DOHH2 (cell line): ENCODE data around the gene ARHGAP22.

Source experiments
- H3F3A ChIP-seq: fragments of 200-600 bp; sonication (generic), shearing (Covaris generic); 2 replicates; pipeline ENCODE4 v1.6.0; 2016; ENCODE audit warnings: antibody characterized with exemption, mild to moderate bottlenecking; ENCODE audit not compliant: control insufficient read depth, insufficient read depth
- H3K27ac ChIP-seq: fragments of 200-600 bp; sonication (generic); 2 replicates; pipeline ENCODE4 v1.5.1; 2014; ENCODE audit warnings: low read depth, mild to moderate bottlenecking, low read length, moderate library complexity
- H3K27me3 ChIP-seq: fragments of 200-600 bp; sonication (generic); 2 replicates; pipeline ENCODE4 v1.6.1; 2014; ENCODE audit warnings: mild to moderate bottlenecking, low read length, mixed read lengths; ENCODE audit not compliant: control insufficient read depth
- H3K36me3 ChIP-seq: fragments of 200-600 bp; sonication (generic); 2 replicates; pipeline ENCODE4 v1.6.1; 2014; ENCODE audit warnings: mild to moderate bottlenecking, low read length, moderate library complexity, mixed read lengths; ENCODE audit not compliant: control insufficient read depth
- H3K4me1 ChIP-seq: fragments of 200-600 bp; sonication (generic); 2 replicates; pipeline ENCODE4 v1.6.1; 2014; ENCODE audit warnings: mild to moderate bottlenecking, low read length, mixed read lengths; ENCODE audit not compliant: control insufficient read depth
- H3K4me2 ChIP-seq: fragments of 200-600 bp; sonication (generic); 2 replicates; pipeline ENCODE4 v1.6.0; 2014; ENCODE audit warnings: mild to moderate bottlenecking, low read length, moderate library complexity
- H3K4me3 ChIP-seq: fragments of 200-600 bp; sonication (generic); 2 replicates; pipeline ENCODE4 v1.5.1; 2014; ENCODE audit warnings: mild to moderate bottlenecking, low read length, mixed read lengths
- H3K79me2 ChIP-seq: fragments of 200-600 bp; sonication (generic); 2 replicates; pipeline ENCODE4 v1.6.1; 2014; ENCODE audit warnings: mild to moderate bottlenecking, low read length, mixed read lengths; ENCODE audit not compliant: control insufficient read depth
- H3K9me2 ChIP-seq: fragments of 200-600 bp; sonication (generic); replicated peaks from 2 replicates; pipeline ENCODE4 v1.6.1; 2014; ENCODE audit warnings: mild to moderate bottlenecking, low read length, mixed read lengths; ENCODE audit not compliant: control insufficient read depth
- H3K9me3 ChIP-seq: fragments of 200-600 bp; sonication (generic); 2 replicates; pipeline ENCODE4 v1.6.1; 2014; ENCODE audit warnings: antibody characterized with exemption, low read length, mixed read lengths; ENCODE audit not compliant: control insufficient read depth, insufficient read depth
- H4K20me1 ChIP-seq: fragments of 200-600 bp; sonication (generic); 2 replicates; pipeline ENCODE4 v1.6.0; 2014; ENCODE audit warnings: low read depth, mild to moderate bottlenecking, antibody characterized with exemption, low read length, moderate library complexity; ENCODE audit not compliant: control insufficient read depth, insufficient read depth
- CTCF ChIP-seq: fragments of 200-600 bp; sonication (generic); IDR thresholded peaks from one replicate; pipeline ENCODE4 v1.5.1; 2014; ENCODE audit warnings: antibody characterized with exemption, mild to moderate bottlenecking, low read depth, low read length; ENCODE audit not compliant: poor library complexity, severe bottlenecking
- EZH2phosphoT487 ChIP-seq: fragments of 200-600 bp; sonication (generic); IDR thresholded peaks from 2 replicates; pipeline ENCODE4 v1.6.1; 2017; ENCODE audit warnings: borderline replicate concordance, mild to moderate bottlenecking, antibody characterized with exemption, low read length, moderate library complexity, mixed read lengths

The ARHGAP22 gene

GRCh38 chr10:48547061-48547895, 57.6 kb downstream of the ARHGAP22 start:
- Histone ChIP-seq H3K4me3 (no peak overlapping the region), H3K4me2 (no peak overlapping the region), H3K9me3 (no peaks in the 10 kb centered on the region), H3K9me2 (no peaks in the 10 kb centered on the region), H4K20me1 (no peaks in the 10 kb centered on the region), H3K4me1 (no peaks in the 10 kb centered on the region), H3K27me3 (no peaks in the 10 kb centered on the region; the same call in 1 of the 2 replicates), H3K36me3 (no peaks in the 10 kb centered on the region), H3F3A (no peaks in the 10 kb centered on the region), H3K79me2 (no peaks in the 10 kb centered on the region), H3K27ac (no peak overlapping the region)
- TF ChIP-seq EZH2phosphoT487, result no peak
- TF ChIP-seq CTCF, result no peak

GRCh38 chr10:48545462-48546145, 59.3 kb downstream of the ARHGAP22 start:
- no peaks in the 10 kb centered on the region for H3K36me3 ChIP-seq
- no peaks in the 10 kb centered on the region for H3F3A ChIP-seq
- H3K27ac ChIP-seq, result no peak overlapping the region
- H3K4me1 ChIP-seq, result no peaks in the 10 kb centered on the region
- TF ChIP-seq EZH2phosphoT487, result no peak
- TF ChIP-seq CTCF, result no peak
- no peak overlapping the region for H3K4me2 ChIP-seq
- H4K20me1 ChIP-seq, result no peaks in the 10 kb centered on the region
- H3K9me2 ChIP-seq, result no peaks in the 10 kb centered on the region
- no peaks in the 10 kb centered on the region for H3K79me2 ChIP-seq
- H3K9me3 ChIP-seq, result no peaks in the 10 kb centered on the region
- H3K27me3 ChIP-seq, result no peaks in the 10 kb centered on the region; the same call in 1 of the 2 replicates
- no peak overlapping the region for H3K4me3 ChIP-seq

GRCh38 chr10:48543182-48543844, 61.6 kb downstream of the ARHGAP22 start:
- H3K4me2 ChIP-seq, result no peak overlapping the region
- no peak overlapping the region for H3K27ac ChIP-seq
- no peaks in the 10 kb centered on the region for H3F3A ChIP-seq
- H3K27me3 ChIP-seq, result no peaks in the 10 kb centered on the region
- no peaks in the 10 kb centered on the region for H3K79me2 ChIP-seq
- TF ChIP-seq CTCF (no peak), EZH2phosphoT487 (no peak)
- no peaks in the 10 kb centered on the region for H3K4me1 ChIP-seq
- H3K4me3 ChIP-seq, result no peak overlapping the region
- H3K9me2 ChIP-seq, result no peaks in the 10 kb centered on the region
- H3K9me3 ChIP-seq, result no peaks in the 10 kb centered on the region
- H3K36me3 ChIP-seq, result no peaks in the 10 kb centered on the region
- H4K20me1 ChIP-seq, result no peaks in the 10 kb centered on the region
